ENCODE measurements around the gene DHPS. TPM values are rescaled to one million over a fixed set of nuclear protein-coding genes. Genes with fewer than 3 reads are reported as not detected.

The DHPS gene
- total RNA-seq, 1 donor from 2014 or later, result 79.4 TPM

DNA sequence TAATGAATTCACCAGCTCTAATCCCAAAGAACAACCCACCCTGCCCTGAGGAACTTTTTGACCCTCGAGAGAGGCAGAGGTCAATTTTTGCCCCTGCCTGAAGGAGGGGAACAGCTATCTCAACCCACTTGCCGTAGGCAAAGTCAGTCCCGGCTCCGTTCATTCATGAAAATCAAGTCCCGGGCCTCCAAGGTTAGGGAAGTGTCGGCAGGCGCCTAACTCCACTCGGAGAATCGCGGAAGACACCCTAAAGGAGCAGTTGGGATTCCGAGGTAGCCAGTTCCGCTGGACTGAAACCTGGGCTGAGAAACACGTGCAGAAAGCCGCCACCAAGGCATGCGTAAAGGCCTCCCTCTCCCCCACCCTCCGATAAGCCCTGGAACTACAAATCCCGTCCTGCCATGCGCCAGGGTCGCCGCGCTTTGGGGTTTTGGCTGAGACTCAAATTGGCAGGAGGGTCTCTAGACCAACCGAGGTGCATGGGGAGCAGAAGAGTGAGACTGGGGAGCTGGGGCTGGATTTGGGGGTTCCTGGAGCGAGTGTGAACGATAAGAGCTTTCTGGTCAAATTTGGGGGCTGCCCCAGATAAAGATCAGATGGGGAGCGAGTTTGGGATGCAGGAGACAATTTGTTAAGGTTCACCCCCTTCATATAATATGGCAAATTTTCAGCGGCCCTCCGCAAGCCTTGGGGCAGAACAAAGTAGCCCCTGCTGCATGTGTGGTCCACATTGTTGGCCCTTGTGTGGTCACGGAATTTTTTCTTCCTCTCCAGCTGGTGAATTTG, 42.2 kb upstream of the DHPS start, which contains the start of gene TNPO2:
TNPO2 (minus strand) TSS at position 292 of the 786 bp plus-strand sequence. CDS start 2,955 bp downstream, outside the sequence.
- H3K27me3 Mint-ChIP-seq, result no peaks in the 10 kb centered on the region
- peak within 1 kb of the TSS; percentile 95 for H3K27ac Mint-ChIP-seq

GRCh38 chr19:12723381-12723640, 41.6 kb upstream of the DHPS start:
- H3K9me3 Mint-ChIP-seq, result no peaks in the 10 kb centered on the region
- peak overlapping the region; percentile 95 for H3K27ac Mint-ChIP-seq

More for the DNA sequence above, 42.2 kb upstream of the DHPS start, which contains the start of gene TNPO2:
- H3K36me3 Mint-ChIP-seq, result peaks cover 7% of the 10 kb centered on the region
- H3K9me3 Mint-ChIP-seq, result no peaks in the 10 kb centered on the region
- DNase-seq (ENCODE audit: extremely low spot score, unreplicated experiment), result peak; percentile 83
- H3K4me3 Mint-ChIP-seq, result peak within 1 kb of the TSS; percentile 96
- H3K4me1 Mint-ChIP-seq (ENCODE audit: unreplicated experiment), result peaks cover 23% of the 10 kb centered on the region
- no peak for TF ChIP-seq CTCF (conservative IDR thresholded peaks at IDR 0.05)

GRCh38 chr19:12722566-12723380, 41.1 kb upstream of the DHPS start:
- H3K4me3 Mint-ChIP-seq, result peak overlapping the region; percentile 96
- no peaks in the 10 kb centered on the region for H3K27me3 Mint-ChIP-seq
- no peaks in the 10 kb centered on the region for H3K9me3 Mint-ChIP-seq
- no peak for TF ChIP-seq CTCF (conservative IDR thresholded peaks at IDR 0.05)
- H3K4me1 Mint-ChIP-seq (ENCODE audit: unreplicated experiment), result peaks cover 23% of the 10 kb centered on the region
- H3K36me3 Mint-ChIP-seq, result peaks cover 7% of the 10 kb centered on the region
- DNase-seq (ENCODE audit: extremely low spot score, unreplicated experiment), result peak; percentile 93
- peak overlapping the region; percentile 95 for H3K27ac Mint-ChIP-seq

More at GRCh38 chr19:12723381-12723640, 41.6 kb upstream of the DHPS start:
- no peak for DNase-seq (ENCODE audit: extremely low spot score, unreplicated experiment)
- no peak for TF ChIP-seq CTCF (conservative IDR thresholded peaks at IDR 0.05)
- H3K4me1 Mint-ChIP-seq (ENCODE audit: unreplicated experiment), result peaks cover 23% of the 10 kb centered on the region
- peaks cover 7% of the 10 kb centered on the region for H3K36me3 Mint-ChIP-seq
- H3K27me3 Mint-ChIP-seq, result no peaks in the 10 kb centered on the region
- peak overlapping the region; percentile 96 for H3K4me3 Mint-ChIP-seq

DNA sequence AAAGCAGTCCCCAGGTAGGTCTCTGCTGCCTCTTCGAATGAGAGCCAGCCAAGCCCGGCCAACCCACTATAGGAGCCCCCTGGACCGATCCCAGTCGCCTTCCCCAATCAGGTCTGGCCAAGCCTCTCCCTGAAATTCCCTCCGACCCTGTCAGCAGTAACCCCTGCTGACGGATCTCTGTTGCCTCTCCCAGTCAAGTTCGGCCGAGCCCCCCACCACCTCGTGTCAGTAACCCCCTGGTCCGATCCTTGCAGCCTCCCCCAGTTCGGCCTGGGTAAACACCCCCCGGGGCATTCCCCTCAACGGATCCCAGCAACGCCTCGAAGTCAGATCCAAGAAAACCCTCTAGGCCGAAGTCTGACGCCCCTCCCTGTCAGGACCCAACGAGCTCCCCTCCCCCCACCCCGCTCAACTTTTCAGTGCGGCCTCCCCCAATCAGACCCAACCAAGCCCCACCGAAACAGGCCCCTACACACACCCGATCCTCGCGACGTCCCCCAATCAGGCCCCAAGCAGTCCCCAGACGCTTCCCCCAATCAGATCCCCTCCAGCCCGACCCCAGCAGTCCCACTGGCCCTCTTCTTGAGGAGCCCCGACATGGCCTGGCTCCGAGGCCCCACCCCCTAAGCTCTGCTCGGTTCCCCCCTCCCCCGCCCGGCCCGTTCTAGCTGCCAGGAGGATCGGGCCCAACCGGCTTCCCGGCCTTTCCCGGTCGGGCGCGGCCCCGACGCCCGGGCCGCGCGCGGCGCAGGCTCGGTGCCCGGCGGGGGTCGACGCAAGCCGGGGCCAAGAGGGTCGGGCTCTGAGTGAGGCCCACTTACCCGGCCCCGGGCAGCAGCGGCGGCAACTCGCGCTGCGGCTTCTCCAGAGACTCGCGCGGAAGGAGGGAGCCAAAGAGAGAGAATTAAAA, 40.2 kb upstream of the DHPS start:
- H3K27me3 Mint-ChIP-seq, result no peaks in the 10 kb centered on the region
- peaks cover 8% of the 10 kb centered on the region for H3K36me3 Mint-ChIP-seq
- H3K4me1 Mint-ChIP-seq (ENCODE audit: unreplicated experiment), result peaks cover 23% of the 10 kb centered on the region
- H3K27ac Mint-ChIP-seq, result peak overlapping the region; percentile 95
- H3K9me3 Mint-ChIP-seq, result no peaks in the 10 kb centered on the region
- H3K4me3 Mint-ChIP-seq, result peak overlapping the region; percentile 98
- peak; percentile 77 for DNase-seq (ENCODE audit: extremely low spot score, unreplicated experiment)
- TF ChIP-seq CTCF (conservative IDR thresholded peaks at IDR 0.05), result no peak

Data from type B pancreatic cell (in vitro differentiated cells).